HepG2 (cell line): ENCODE data around the gene DGAT2. TPM values are rescaled to one million over a fixed set of nuclear protein-coding genes. Genes with fewer than 3 reads are reported as not detected.
A peak's percentile ranks its signal among the peaks of the same experiment; 100 is the strongest.

Experiments
- AKAP8 ChIP-seq: sonication (generic); formaldehyde crosslinking; IDR thresholded peaks from 2 replicates; pipeline ENCODE4 v1.5.1; 2020; ENCODE audit warnings: mild to moderate bottlenecking, missing genetic modification reagents
- HNF4G ChIP-seq, 2 experiments: sonication (generic) in 1 of 2; formaldehyde crosslinking in 1 of 2; IDR thresholded peaks; 2 replicates each; pipeline versions ENCODE4 v1.4.0 to v1.6.1; 2011 to 2020; ENCODE audit warnings: borderline replicate concordance in 2 of 2, low read depth in 2 of 2, mild to moderate bottlenecking in 2 of 2, low read length in 1 of 2, missing genetic modification reagents in 1 of 2, moderate library complexity in 1 of 2
- KMT2B ChIP-seq: IDR thresholded peaks from 2 replicates; pipeline ENCODE4 v1.6.1; 2016; ENCODE audit warnings: missing genetic modification reagents, missing compliant biosample characterization
- NFAT5 ChIP-seq: sonication (generic); formaldehyde crosslinking; IDR thresholded peaks from 2 replicates; pipeline ENCODE4 v1.4.0; 2020; ENCODE audit warnings: missing genetic modification reagents
- RCOR2 ChIP-seq: IDR thresholded peaks from 2 replicates; pipeline ENCODE4 v1.6.1; 2016; ENCODE audit warnings: missing biosample characterization, missing genetic modification reagents
- SATB2 ChIP-seq: sonication (generic); formaldehyde crosslinking; IDR thresholded peaks from 2 replicates; pipeline ENCODE4 v1.5.0; 2020; ENCODE audit warnings: missing genetic modification reagents
- SIN3B ChIP-seq: fragments of 150-350 bp; IDR thresholded peaks from 2 replicates; pipeline ENCODE4 v1.6.1; 2014; ENCODE audit warnings: low read length
- SMYD3 ChIP-seq: sonication (generic); formaldehyde crosslinking; IDR thresholded peaks from 2 replicates; pipeline ENCODE4 v1.8.1; 2023; ENCODE audit warnings: mild to moderate bottlenecking, missing genetic modification reagents
- SRF ChIP-seq: IDR thresholded peaks from 2 replicates; pipeline ENCODE4 v1.6.1; 2011; ENCODE audit warnings: mild to moderate bottlenecking, low read depth, low read length, moderate library complexity
- TBL1XR1 ChIP-seq: fragments of 150-350 bp; IDR thresholded peaks from 2 replicates; pipeline ENCODE4 v1.6.1; 2014; ENCODE audit warnings: borderline replicate concordance, low read length; ENCODE audit not compliant: partially characterized antibody
- TBX2 ChIP-seq: sonication (generic); formaldehyde crosslinking; IDR thresholded peaks from 2 replicates; pipeline ENCODE4 v1.5.0; 2020; ENCODE audit warnings: missing genetic modification reagents, mild to moderate bottlenecking, borderline replicate concordance
- TP53 ChIP-seq: sonication (generic); formaldehyde crosslinking; conservative IDR thresholded peaks from 2 replicates; pipeline ENCODE4 v1.4.0; 2020; ENCODE audit warnings: missing genetic modification reagents
- ZBTB44 ChIP-seq: sonication (generic); formaldehyde crosslinking; IDR thresholded peaks from 2 replicates; pipeline ENCODE4 v1.4.0; 2020; ENCODE audit warnings: missing genetic modification reagents
- ZFP41 ChIP-seq: sonication (generic); formaldehyde crosslinking; IDR thresholded peaks from 2 replicates; pipeline ENCODE4 v1.4.0; 2020; ENCODE audit warnings: mild to moderate bottlenecking, missing genetic modification reagents, borderline replicate concordance
- ZNF17 ChIP-seq: sonication (generic); formaldehyde crosslinking; IDR thresholded peaks from 2 replicates; pipeline ENCODE4 v1.5.0; 2020; ENCODE audit warnings: mild to moderate bottlenecking, missing genetic modification reagents
- ZNF205 ChIP-seq: IDR thresholded peaks from 2 replicates; pipeline ENCODE4 v1.6.1; 2018; ENCODE audit warnings: missing biosample characterization, missing genetic modification reagents
- ZNF484 ChIP-seq: sonication (generic); formaldehyde crosslinking; IDR thresholded peaks from 2 replicates; pipeline ENCODE4 v1.5.1; 2020; ENCODE audit warnings: mild to moderate bottlenecking, low read depth, missing genetic modification reagents, borderline replicate concordance
- ZNF503 ChIP-seq: sonication (generic); formaldehyde crosslinking; IDR thresholded peaks from 2 replicates; pipeline ENCODE4 v1.4.0; 2020; ENCODE audit warnings: missing genetic modification reagents
- ZNF629 ChIP-seq: sonication (generic); formaldehyde crosslinking; conservative IDR thresholded peaks from 2 replicates; pipeline ENCODE4 v1.5.0; 2020; ENCODE audit warnings: missing genetic modification reagents
- ZNF878 ChIP-seq: sonication (generic); formaldehyde crosslinking; IDR thresholded peaks from 2 replicates; pipeline ENCODE4 v1.8.1; 2023; ENCODE audit warnings: mild to moderate bottlenecking, missing genetic modification reagents, moderate library complexity
- ZSCAN12 ChIP-seq: sonication (generic); formaldehyde crosslinking; IDR thresholded peaks from 2 replicates; pipeline ENCODE4 v1.9.0; 2021; ENCODE audit warnings: mild to moderate bottlenecking, missing genetic modification reagents
- polyA plus RNA-seq, 8 experiments: library from polyadenylated mRNA; depleted of rRNA in 3 of 8; stranded (reverse) in 7 of 8; unstranded in 1 of 8; fragments of >200 nt; fragmentation: Illumina TruSeq in 4 of 8; extraction: Trizol in 4 of 8; gene quantifications; 2 replicates each; pipeline versions ENCODE4 v1.2.1 to v1.2.3, GENCODE V29; 2011 to 2016; ENCODE audit warnings: low read depth in 4 of 8, missing spikeins in 1 of 8, mixed read lengths in 1 of 8; ENCODE audit not compliant: insufficient read depth in 1 of 8
- total RNA-seq, 5 experiments: library from RNA; depleted of rRNA; stranded (reverse); fragments of >200 nt; fragmentation: Illumina TruSeq; extraction: Trizol; gene quantifications; 2 replicates each; pipeline ENCODE4 v1.2.3, GENCODE V29; 2016; ENCODE audit warnings: low read depth in 1 of 5

Gene DGAT2
- total and polyA plus RNA-seq, 2 of the 13 experiments (the other 11 are each of a cell fraction or from before 2014, with no cell fraction given): 39.0 to 65.6 TPM

GRCh38 chr11:75812542-75813040, 44.0 kb downstream of the DGAT2 start (continued):
- TF ChIP-seq SRF (no peak), AKAP8 (no peak), SIN3B (no peak), ZNF878 (CRISPR knock-in tag) (no peak), HNF4G (IDR thresholded peaks at IDR 0.05; ENCODE audit: borderline replicate concordance, low read depth, low read length) (peak; percentile 15; the same call in 1 of the 2 replicates), HNF4G (CRISPR knock-in tag; IDR thresholded peaks at IDR 0.05; ENCODE audit: borderline replicate concordance, low read depth) (no peak), ZNF17 (no peak), TBX2 (CRISPR knock-in tag) (no peak; the same call in 1 of the 2 replicates), KMT2B (0 out of 2 replicates have a peak, but pooled peaks have one; percentile 22), ZNF503 (CRISPR knock-in tag) (no peak), ZNF484 (CRISPR knock-in tag) (no peak), ZBTB44 (CRISPR knock-in tag) (no peak), ZFP41 (CRISPR knock-in tag) (no peak), TP53 (CRISPR knock-in tag) (no peak), NFAT5 (CRISPR knock-in tag) (no peak), ZSCAN12 (no peak), SATB2 (CRISPR knock-in tag) (no peak), RCOR2 (peak; percentile 56; the same call in 1 of the 2 replicates), ZNF629 (CRISPR knock-in tag) (no peak), TBL1XR1 (no peak), ZNF205 (CRISPR knock-in tag) (peak; percentile 60; the same call in 1 of the 2 replicates), SMYD3 (CRISPR knock-in tag) (no peak)
